Mammary epithelial cell (primary cell): Measurements from ENCODE around the gene DCN.

ENCODE experiments used
- EZH2 ChIP-seq: IDR thresholded peaks from 2 replicates; pipeline ENCODE4 v1.6.1; 2012; ENCODE audit warnings: low read length, inconsistent platforms, borderline replicate concordance
- TF ChIP-seq, protein P1 (sequence below), 2 donors: IDR thresholded peaks in 1 of 2; conservative IDR thresholded peaks in 1 of 2; 2 replicates each; pipeline ENCODE4 v1.5.1; 2011 to 2012; ENCODE audit warnings: inconsistent platforms in 2 of 2, low read length in 2 of 2, mild to moderate bottlenecking in 2 of 2, control low read depth in 1 of 2, low read depth in 1 of 2; ENCODE audit not compliant: insufficient read depth in 1 of 2; ENCODE audit errors: extremely low read depth in 1 of 2

DNA sequence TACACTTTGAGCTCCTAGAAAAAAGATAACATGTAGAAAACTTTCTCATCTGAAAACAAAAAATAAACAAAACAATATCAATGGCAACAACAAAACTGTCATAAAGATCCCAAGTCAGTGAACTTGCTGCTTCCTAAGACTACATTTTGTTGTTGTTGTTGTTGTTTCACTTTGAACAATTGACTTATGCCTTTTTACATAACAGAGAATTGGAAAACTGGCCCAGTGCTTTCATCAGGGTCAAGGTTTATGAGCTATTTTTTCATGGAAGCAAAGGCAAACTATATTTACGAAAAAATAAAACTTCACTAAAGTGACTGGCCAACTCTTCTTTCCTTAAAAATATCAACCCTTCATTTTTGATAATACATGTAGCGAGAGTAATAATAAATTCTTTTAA is 6.3 kb downstream of the DCN start:
- TF ChIP-seq, protein P1, sequence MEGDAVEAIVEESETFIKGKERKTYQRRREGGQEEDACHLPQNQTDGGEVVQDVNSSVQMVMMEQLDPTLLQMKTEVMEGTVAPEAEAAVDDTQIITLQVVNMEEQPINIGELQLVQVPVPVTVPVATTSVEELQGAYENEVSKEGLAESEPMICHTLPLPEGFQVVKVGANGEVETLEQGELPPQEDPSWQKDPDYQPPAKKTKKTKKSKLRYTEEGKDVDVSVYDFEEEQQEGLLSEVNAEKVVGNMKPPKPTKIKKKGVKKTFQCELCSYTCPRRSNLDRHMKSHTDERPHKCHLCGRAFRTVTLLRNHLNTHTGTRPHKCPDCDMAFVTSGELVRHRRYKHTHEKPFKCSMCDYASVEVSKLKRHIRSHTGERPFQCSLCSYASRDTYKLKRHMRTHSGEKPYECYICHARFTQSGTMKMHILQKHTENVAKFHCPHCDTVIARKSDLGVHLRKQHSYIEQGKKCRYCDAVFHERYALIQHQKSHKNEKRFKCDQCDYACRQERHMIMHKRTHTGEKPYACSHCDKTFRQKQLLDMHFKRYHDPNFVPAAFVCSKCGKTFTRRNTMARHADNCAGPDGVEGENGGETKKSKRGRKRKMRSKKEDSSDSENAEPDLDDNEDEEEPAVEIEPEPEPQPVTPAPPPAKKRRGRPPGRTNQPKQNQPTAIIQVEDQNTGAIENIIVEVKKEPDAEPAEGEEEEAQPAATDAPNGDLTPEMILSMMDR (conservative IDR thresholded peaks at IDR 0.05 in 1 of 2, IDR thresholded peaks at IDR 0.05 in 1 of 2; ENCODE audit: extremely low read depth in 1 of 2, insufficient read depth in 1 of 2, low read depth in 1 of 2, low read length in 2 of 2), result no peak
- no peak for TF ChIP-seq EZH2
